ENCODE data around the gene C15orf62.
A peak's percentile ranks its signal among the peaks of the same experiment; 100 is the strongest.

Gene C15orf62, protein sequence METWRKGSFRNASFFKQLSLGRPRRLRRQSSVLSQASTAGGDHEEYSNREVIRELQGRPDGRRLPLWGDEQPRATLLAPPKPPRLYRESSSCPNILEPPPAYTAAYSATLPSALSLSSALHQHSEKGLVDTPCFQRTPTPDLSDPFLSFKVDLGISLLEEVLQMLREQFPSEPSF

DNA sequence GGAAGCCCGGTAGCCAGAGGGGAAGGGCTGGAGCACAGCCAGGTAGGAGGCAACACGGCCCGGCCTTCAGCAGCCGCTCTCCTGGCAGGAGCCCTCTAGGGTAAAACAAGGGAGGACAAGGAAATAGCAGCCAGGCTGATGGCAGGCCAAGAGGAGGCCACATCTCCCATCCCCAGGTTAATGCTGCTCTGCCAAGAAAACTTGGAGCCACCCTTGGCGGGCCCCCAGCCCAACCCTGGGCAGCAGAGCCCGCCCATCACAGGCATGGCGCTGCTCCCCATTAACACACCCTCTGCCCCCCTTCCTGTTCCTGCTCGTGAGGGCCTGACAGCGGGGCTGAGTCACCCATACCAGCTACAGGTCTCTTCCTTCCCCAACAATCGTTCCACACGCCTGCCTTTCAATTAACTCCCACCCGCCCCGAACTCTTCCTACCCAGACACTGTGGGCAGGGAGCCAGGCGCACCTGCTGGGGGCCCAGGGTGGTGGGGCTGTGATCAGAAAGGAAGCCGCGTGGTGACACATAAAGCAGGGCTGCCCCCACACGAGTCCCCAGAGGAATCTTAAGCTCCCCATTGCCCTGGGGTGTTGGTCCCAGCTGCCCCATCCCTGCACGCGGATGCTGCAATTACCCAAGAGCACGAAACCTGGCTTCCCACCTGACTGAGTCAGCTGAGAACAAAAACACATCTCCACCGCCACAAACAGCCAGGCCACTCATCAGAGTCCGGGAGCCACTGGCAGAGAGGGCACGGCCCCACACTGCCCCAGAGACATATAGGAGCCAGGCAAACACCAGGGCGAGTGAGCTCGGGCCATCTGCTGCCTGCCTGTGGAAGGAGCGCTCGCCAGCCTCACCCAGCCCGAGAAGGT is at the start of gene C15orf62:
C15orf62 (plus strand) TSS at position 707 of the 873 bp plus-strand sequence. CDS start 516 bp downstream, outside the sequence.
- DNase-seq (ENCODE audit: low spot score) = peak; percentile 44

DNA sequence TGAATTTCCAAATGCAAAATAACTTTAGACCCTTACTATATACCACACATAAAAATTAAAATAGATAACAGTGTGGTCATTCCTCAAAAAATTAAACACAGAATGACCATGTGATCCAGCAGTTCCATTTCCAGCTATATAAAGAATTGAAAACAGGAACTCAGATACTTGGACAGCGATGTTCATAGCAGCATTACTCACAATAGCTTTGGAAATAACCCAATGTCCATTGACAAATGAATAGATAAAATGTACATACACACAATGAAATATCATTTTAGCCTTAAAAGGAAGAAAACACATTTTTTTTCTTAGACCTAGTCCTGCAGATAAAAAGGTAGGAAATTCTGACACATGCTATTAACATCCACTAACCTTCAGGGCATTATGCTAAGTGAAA is 48.1 kb upstream of the C15orf62 start:
- no peak for DNase-seq (ENCODE audit: low spot score)

DNA sequence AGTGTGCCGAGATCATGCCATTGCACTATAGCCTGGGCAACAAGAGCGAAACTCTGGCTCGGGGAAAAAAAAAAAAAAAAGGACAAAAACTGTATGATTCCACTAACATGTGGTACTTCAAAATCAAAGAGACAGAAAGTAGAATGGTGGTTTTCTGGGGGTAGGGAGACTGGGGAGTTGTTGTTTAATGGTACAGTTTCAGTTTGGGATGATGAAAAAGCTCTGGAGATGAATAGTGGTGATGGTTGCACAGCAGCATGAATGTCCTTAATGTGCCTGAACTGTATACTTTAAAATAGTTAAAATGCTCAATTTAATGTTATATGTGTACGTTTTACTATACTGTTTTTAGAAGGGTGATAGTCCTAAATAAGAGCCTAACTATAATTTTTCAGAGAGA is 47.4 kb upstream of the C15orf62 start:
- DNase-seq (ENCODE audit: low spot score) = no peak

DNA sequence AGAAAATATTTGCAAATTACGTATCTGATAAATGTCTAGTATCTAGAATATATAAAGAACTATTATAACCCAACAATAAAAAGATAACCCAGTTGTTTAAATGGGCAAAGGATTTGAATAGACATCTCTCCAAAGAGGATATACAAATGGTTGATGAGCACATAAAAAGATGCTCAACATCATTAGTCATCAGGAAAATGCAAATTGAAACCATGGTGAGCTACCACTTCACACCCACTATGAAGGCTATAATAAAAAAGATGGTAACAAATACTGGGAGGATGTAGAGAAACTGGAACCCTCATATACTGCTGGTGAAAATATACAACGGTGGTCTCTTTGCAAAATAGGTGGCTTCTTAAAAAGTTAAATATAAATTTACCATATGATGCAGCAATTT is 46.8 kb upstream of the C15orf62 start:
- no peak for DNase-seq (ENCODE audit: low spot score)

DNA sequence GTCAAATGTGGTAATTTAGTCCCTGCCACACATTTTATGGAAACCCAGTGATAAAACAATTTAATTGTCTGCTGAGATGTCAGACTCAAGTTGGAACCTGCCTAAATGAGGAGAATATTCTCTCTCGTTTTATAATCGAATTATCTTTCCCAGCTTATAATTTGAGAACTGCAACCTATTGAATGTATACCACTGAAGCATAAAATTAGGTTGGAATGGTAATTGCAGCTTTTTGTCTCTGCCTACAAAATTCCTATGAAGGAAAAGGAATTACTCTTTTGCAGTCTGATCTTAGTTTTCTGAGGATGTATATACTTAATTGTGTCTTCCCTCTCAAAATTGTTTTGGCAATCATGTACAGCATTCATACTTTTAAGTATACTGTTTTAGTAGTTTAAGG is 45.9 kb upstream of the C15orf62 start:
- no peak for DNase-seq (ENCODE audit: low spot score)

DNA sequence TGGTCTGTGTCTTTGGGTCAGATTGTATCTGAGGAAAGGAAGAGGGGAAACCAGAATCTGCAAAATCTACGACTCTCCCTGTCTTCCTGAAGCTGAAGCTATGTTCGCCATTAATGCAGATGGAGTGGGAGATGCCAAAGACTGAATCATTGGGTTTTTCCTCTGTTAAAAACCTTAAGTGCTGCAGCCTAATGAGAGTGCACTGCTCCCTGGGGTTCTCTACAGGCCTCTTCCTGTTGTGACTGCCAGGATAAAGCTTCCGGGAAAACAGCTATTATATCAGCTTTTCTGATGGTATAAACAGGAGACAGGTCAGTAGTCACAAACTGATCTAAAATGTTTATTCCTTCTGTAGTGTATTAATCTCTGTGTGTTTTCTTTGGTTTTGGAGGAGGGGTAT is 38.7 kb upstream of the C15orf62 start:
- no peak for DNase-seq (ENCODE audit: low spot score)

DNA sequence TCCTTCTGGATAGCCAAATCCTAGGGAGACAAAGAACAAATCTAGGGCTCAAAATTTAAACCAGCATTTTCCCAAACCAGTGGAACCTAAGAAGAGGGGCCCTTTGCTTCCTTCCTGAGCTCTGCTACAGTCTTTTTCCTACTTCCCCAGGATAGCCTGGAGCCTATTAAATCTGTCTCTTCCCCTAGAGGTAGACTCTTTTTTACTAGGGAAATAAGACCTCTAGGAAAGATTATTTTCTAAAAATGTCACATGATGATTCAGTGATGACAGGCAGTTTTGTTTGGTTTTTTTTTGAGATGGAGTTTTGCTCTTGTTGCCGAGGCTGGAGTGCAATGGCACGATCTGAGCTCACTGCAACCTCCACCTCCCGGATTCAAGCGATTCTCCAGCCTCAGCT is 33.2 kb upstream of the C15orf62 start:
- no peak for DNase-seq (ENCODE audit: low spot score)

DNA sequence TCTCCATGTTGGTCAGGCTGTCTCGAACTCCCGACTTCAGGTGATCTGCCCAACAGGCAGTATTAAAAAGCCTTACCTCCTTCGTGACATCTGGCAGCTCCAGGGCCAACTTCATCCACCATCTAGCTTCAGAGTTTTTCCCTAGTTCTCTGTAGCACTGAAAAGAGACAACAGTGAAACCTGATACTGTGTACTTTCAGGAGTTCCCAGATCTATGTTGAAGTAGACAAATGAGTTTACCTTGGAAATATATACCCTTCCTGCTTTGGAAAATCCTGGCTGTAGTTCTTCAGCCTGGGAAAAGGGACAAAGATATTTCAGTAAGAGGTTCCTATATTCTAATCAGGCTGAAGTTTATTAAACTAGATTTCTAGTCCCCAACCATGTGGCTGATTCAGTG is 32.7 kb upstream of the C15orf62 start:
- no peak for DNase-seq (ENCODE audit: low spot score)

DNA sequence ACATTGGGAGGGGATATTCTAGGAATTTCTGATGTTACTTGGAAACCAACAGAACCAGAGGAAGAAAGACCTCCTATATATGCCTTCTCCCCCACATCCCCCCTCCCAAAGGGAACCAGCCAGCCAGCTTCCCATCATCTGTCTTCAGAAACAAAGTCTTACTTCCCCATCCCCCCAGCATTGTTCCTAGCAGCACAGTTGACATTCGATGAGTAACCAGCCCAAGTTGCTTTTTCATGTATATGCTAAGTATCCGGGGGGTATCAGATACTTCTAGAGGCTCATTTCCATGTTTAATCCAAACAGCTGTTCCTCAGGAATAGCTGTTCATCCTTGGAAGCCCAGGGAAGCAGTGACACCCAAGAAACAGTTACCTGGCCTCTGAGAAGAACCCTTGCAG is 30.7 kb upstream of the C15orf62 start:
- DNase-seq (ENCODE audit: low spot score) = no peak

DNA sequence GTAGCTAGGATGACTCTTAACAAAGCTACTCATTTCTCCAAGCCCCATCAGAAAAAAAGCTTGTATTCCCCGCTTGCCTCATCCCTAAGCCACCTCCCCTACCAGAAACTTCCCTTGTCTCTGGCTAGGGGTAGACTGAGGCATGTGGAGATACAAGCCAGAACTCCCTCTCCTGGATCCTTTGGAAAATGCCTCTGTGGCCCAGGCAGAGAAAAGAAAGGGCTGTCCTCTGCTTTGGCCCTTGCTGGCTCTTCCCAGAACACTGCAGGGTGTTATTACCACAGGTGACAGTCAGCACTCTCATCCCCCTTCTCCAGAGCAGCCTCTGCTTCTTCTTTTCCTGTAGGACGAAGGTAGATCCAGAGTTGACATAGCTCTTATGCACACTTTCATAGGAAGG is 29.9 kb upstream of the C15orf62 start:
- no peak for DNase-seq (ENCODE audit: low spot score)

DNA sequence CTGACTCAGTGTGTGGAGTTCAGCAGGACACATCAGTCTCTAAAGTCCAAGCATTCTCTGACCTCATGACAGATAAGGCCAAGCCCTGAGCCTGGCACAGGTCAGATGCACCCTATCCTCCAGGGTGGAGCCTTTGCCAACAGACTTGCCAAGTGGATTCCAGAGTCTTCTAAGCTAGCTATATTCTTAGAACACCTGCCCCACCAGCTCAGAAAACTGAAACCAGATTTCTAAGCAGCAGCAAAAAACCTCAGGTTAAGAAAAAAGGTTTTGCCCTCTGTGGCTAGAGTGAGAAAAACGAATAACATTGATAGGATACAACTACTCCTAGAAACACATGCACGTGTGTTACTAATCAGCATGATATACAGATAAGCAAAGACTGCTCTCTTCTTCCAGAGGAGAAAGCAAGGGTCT is 26.3 kb upstream of the C15orf62 start:
- no peak for DNase-seq (ENCODE audit: low spot score)

DNA sequence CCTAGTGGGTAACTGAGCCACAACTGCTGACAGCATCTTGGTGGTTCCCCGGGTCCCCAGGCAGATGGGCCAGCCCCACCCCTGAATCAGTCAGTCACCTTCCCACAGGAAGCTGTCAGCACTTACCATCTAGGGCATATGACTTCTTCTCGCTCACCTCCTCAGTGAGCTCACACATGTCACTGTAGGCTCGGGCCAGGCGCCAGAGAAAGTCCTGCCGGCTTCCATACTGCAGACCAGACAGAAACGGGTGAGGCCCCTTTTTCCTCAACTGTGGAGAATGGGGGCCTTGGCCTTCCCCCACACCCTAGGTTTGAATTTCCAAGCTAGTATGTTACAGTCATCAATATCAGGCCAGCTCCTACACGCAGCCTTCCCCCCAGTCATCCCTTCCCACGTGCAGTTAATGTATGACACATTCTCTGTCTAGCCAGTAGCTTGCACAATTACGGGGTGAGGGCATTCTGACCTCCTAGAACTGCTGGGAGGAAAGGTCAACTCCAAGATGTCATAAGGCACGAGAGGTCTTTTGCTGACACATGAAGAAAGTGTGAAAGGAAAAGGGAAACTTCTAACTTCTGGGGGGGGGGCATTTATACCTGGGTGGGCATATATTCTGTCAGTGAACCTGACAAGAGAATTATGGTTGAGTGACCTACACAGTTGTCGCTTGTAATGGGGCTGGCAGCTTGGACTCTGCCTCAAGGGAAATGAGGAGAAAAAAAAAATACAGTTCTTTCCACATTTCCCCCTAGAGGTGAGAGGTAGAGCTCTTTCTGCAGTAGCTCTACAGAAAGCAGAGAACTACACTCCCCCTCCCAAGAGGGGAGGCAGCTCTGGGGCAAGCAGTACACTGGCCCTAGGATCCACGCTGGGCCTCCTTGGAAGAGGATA is 25.6 kb upstream of the C15orf62 start:
- peak; percentile 68 for DNase-seq (ENCODE audit: low spot score)

DNA sequence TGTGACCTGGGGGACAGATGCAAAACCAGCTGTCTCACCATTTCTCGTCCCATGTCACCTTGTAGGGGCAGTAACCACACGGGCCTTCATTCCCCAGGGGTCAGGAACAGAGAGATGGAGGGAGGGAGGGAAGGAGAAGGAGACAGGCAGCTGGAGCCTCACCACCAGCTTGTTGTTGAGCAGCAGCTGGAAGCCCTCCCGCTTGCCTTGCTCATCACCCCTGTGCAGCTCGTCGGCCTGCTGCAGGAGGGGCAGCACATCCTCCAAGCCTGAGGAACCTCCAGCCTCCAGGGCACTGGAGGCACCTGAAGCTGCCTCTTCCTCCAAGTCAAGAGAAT is 25.0 kb upstream of the C15orf62 start:
- DNase-seq (ENCODE audit: low spot score) = no peak

DNA sequence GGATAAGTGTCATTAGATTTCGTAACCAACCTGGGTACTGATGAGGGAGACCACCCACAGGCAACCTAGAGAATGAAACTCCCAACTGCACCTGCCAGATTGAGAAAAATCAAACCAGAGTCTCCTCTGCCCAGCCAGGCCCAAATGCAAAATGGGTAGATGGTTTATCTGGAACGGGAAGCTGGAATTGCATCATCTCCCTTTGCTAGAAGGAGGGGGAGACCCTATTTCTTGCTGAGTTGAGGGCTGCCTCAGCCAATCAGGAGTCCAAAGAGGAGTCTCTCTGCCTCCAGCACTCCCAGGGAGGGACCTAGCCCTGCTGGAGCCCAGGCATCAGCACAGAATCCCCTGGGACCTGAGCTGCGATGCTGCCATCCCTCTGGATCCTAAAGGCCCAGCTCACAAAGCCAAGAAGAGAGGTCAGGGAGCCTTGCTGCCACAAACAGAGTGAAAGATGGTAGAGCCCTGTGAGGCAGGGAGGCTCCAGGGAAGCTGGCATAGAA is 22.8 kb upstream of the C15orf62 start:
- no peak for DNase-seq (ENCODE audit: low spot score)

DNA sequence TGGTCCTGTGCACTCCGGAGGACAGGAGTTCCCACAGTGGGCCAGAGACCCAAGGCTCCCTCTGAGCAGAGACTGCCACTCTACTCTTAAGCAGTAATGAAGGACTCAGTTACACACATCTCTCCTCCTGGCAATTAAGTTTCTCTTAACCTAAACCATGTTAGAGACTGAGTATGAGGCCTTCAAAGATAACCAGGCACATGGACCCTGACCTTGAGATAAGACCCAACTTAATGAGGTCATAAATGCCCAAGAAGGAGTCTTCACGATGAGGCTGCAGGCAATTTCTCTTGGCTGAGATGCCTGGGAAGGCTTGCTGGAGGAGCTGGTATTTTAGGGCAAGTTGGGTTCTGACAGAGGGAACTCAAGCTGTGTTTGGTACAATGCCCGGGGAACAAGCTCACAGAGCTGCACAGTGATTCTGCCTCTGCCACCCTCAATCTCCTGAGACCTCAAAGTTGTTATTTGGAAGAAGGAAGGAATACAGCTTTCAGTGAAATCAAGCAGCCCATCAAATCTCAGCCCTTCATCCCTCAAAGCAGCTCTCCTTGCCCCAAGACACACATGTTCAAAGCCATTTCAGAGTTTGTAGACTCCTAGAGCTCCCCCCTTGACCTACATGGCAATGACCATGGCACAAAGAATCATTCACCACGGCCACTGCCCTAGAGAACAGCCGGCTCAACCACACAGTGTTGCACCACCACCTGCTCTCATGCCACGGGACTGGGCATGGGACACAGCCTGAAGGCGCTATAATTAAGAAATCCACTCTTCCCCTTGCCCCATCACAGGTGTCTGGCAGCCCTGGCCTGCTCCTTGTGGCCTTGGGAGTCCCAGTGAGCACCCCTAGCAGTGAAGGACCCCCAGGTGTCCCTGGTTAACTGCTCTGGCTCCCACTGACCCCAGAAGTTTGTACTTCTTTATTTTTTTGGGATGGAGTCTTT is 21.8 kb upstream of the C15orf62 start:
- DNase-seq (ENCODE audit: low spot score) = no peak

DNA sequence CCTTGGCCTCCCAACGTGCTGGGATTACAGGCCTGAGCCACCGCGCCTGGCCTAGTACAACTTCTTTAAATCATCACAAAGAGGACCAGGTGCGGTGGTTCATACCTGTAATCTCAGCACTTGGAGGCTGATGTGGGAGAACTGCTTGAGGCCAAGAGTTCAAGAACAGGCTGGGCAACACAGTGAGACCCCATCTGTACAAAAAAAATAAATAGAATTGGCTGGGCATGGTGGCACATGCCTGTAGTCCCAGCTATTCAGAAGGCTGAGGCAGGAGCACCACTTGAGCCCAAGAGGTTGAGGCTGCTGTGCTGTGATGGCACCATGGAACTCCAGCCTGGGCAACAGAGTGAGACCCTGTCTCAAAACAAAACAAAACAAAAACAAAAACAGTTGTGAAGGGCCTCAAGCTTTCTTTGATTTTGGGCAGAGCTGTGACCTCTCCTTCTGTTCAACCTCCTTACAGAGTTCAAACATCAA is 20.6 kb upstream of the C15orf62 start:
- no peak for DNase-seq (ENCODE audit: low spot score)

DNA sequence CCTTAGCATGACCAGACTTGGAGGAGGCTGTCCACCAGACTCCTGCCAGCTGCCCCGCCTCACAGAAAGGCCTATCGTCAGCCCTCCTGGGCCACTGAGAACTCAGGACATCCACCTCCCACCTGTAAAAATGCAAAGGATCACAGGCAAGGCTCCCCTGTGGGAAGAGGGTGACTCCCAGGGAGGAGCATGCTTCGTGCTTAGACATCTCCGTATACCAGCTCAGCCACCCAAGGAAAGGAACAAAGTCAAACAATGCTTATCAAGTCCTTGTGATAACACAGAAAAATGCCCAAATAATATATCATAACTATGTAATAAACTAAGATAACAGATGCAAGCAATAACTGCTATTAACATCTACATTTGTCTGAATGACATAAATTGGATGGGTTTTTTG is 18.9 kb upstream of the C15orf62 start:
- DNase-seq (ENCODE audit: low spot score) = no peak

DNA sequence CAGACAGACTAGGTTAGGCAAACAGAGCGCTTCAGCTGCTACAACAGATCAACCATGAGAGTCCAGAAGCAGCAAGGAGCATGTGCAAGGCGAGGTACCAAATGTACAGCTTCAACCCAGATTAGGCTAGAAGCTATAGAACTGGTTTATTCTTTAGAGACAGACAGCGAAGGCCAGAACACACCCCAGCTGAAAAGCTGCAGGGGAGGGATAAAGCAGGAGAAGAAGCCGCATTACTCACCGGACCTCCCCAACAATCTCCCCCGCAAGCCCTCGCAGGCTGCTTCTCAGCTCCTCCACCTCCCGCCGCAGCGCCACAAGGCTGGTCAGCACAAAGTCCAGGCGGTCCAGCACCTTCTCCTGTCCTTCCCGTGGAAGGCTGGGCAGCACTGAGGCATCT is 18.0 kb upstream of the C15orf62 start:
- DNase-seq (ENCODE audit: low spot score) = no peak

DNA sequence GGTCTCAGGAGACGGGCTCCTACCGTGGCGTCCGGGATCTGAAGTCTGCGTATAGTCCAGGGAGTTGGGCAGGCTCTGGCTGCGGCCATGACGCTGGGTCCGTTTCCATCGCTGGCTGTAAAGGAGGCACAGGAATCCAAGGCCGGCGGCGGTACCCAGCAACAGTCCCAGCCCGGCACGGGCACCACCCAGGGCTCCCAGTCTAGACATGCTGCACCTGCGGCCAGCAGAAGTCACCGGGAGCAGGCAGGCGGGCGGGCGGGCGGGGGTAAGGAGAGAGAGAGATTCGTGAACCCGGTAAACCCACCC is 15.3 kb upstream of the C15orf62 start:
- no peak for DNase-seq (ENCODE audit: low spot score)

DNA sequence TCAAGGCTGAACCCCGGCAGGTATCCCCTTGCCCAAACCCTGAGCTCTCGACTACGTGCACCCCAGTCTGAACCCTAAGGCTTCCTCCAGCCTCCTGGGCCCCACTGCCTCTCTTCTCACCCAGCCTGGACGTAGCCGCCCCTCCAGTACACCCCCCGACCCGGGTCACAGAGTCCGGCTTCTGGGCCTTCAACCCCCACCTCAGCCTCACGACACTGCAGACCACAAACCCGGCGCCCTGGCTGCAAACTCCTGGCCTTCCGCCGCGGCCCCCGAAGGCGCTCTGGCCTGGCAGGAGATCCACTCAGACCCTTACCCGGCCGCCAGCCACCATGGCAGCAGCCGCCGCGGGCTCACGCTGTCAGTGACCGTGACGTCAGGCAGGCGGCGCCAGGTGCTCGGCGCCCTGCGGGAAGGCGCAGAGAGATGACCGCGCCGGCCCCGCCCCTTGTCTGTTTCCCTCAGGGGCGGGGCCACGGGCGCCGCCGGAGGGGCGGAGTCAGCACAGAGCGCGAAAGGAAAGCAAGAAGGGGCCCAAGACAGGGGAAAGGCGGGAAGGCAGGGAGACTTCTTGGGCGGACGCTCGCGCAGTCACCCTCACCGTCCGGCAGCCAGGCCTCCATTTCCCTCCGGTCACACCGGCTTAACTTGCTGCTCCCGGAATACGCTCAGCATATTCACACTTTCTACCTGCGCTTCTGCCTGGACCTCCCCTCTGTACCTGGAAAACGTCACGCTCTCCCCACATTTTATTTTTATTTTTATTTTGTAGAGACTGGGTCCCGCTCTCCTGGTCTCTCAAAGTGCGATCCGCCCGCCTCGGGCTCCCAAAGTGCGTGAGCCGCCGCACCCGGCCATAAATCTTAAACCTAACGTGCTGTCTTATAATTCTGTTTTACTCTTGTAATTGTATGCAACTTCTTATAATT is 14.6 kb upstream of the C15orf62 start, which contains the start of gene RMDN3:
RMDN3 (minus strand) TSS at position 372 of the 929 bp plus-strand sequence. CDS start 471 bp downstream, outside the sequence.
- DNase-seq (ENCODE audit: low spot score) = peak; percentile 90
